ENCODE measurements around the gene PNPLA7. TPM values are rescaled to one million over a fixed set of nuclear protein-coding genes. Genes with fewer than 3 reads are reported as not detected.

PNPLA7 gene
- total and polyA plus RNA-seq, 10 of the 15 experiments (the other 5 are each of a cell fraction or from before 2014, with no cell fraction given) = 0.04 to 0.85 (median 0.19) TPM; not detected in 1

- ATAC-seq (no peak), DNase-seq (ENCODE audit: low read depth, low spot score) (no peak), FAIRE-seq (no peak)
- Histone ChIP-seq H3K4me3 (no peak overlapping the region), H4K20me1 (ENCODE audit: control insufficient read depth, insufficient read depth) (no peaks in the 10 kb centered on the region), H3K27me3 (replicated peaks in 1 of 2; ENCODE audit: control insufficient read depth in 2 of 2, insufficient read depth in 2 of 2, low read length in 1 of 2) (no peaks in the 10 kb centered on the region), H3K9me3 (replicated peaks; ENCODE audit: control insufficient read depth, insufficient read depth, low read length) (peaks cover 6% of the 10 kb centered on the region; the same call in 2 of the 3 replicates), H3K9ac (ENCODE audit: control insufficient read depth, insufficient read depth, low read length) (no peak overlapping the region), H3K4me1 (ENCODE audit: control insufficient read depth, insufficient read depth, low read length) (no peaks in the 10 kb centered on the region), H3K4me2 (ENCODE audit: control insufficient read depth, insufficient read depth) (no peak overlapping the region), H3K36me3 (ENCODE audit: control insufficient read depth in 2 of 2, insufficient read depth in 2 of 2, low read length in 1 of 2) (no peaks in the 10 kb centered on the region), H2AFZ (ENCODE audit: control insufficient read depth, low read depth, low read length) (no peak overlapping the region), H3K79me2 (ENCODE audit: control insufficient read depth, insufficient read depth, low read length) (no peaks in the 10 kb centered on the region), H3K27ac (ENCODE audit: control insufficient read depth, insufficient read depth) (no peak overlapping the region)
- no peak for TF ChIP-seq ZNF217 (IDR thresholded peaks at IDR 0.05)
- TF ChIP-seq NRF1 (conservative IDR thresholded peaks at IDR 0.05; ENCODE audit: low read depth, low read length) = no peak
- TF ChIP-seq PKNOX1 (IDR thresholded peaks at IDR 0.05) = no peak
- TF ChIP-seq IKZF1 (conservative IDR thresholded peaks at IDR 0.05) = no peak
- no peak for TF ChIP-seq SPI1 (IDR thresholded peaks at IDR 0.05; ENCODE audit: borderline replicate concordance, insufficient read depth, low read depth, low read length)
- TF ChIP-seq DPF2 (IDR thresholded peaks at IDR 0.05) = no peak
- TF ChIP-seq ZBTB40 (IDR thresholded peaks at IDR 0.05; ENCODE audit: borderline replicate concordance) = no peak
- ChIA-PET POLR2A (no interaction called here), CTCF (no interaction called here), SMC1A (ENCODE audit: uncharacterized antibody, unreplicated experiment) (no interaction called here), RAD21 (ENCODE audit: unreplicated experiment) (no interaction called here)
- in situ Hi-C loops (cut with MboI) (no loop called here), intact Hi-C loops (cut with micrococcal nuclease; ENCODE audit: unreplicated experiment) (no loop called here)
- WGBS (ENCODE audit: insufficient coverage, insufficient replicate concordance, low lambda C conversion rate, missing lambda C conversion rate) = 44% methylated on average over 29 of the region's 29 CpGs
- BruUV-seq (replicated peaks) = no TSS peak
Observed at GRCh38 chr9:137477778-137478612, 72.2 kb downstream of the PNPLA7 start.

Measured in GM12878 (cell line).